HuH-7 (cell line): Measurements from ENCODE around the gene RASSF1.
A peak's percentile ranks its signal among the peaks of the same experiment; 100 is the strongest.

Source experiments
- DNase-seq: peaks from one replicate; pipeline ENCODE4 v3.0.0; 2011; ENCODE audit warnings: low spot score

Gene RASSF1

GRCh38 chr3:50365842-50366220 is 25.2 kb upstream of the RASSF1 start:
- no peak for DNase-seq

- peak; percentile 85 for DNase-seq
Observed at GRCh38 chr3:50365080-50365841, 24.6 kb upstream of the RASSF1 start.

GRCh38 chr3:50364573-50365079 is 24.0 kb upstream of the RASSF1 start:
- no peak for DNase-seq

GRCh38 chr3:50359760-50360110 is 19.1 kb upstream of the RASSF1 start:
- DNase-seq: no peak

GRCh38 chr3:50358911-50359759 is 18.5 kb upstream of the RASSF1 start, which contains the start of gene TMEM115:
TMEM115 (minus strand) TSS chr3:50359521; CDS start chr3:50359063, 458 bp downstream.
- DNase-seq: peak; percentile 98

- no peak for DNase-seq
Observed at GRCh38 chr3:50358355-50358910, 17.8 kb upstream of the RASSF1 start.

- no peak for DNase-seq
Observed at GRCh38 chr3:50357481-50357880, 16.8 kb upstream of the RASSF1 start.

GRCh38 chr3:50356553-50356952 is 15.9 kb upstream of the RASSF1 start:
- no peak for DNase-seq

GRCh38 chr3:50355829-50356552 is 15.4 kb upstream of the RASSF1 start:
- no peak for DNase-seq

- no peak for DNase-seq
Observed at GRCh38 chr3:50354850-50355249, 14.2 kb upstream of the RASSF1 start.

- no peak for DNase-seq
Observed at GRCh38 chr3:50354186-50354764, 13.6 kb upstream of the RASSF1 start.

GRCh38 chr3:50353245-50354004 is 12.8 kb upstream of the RASSF1 start:
- no peak for DNase-seq

GRCh38 chr3:50352781-50353180 is 12.1 kb upstream of the RASSF1 start:
- DNase-seq: no peak

GRCh38 chr3:50351323-50351697 is 10.7 kb upstream of the RASSF1 start:
- no peak for DNase-seq

GRCh38 chr3:50350527-50351322 is 10.1 kb upstream of the RASSF1 start, which contains the start of the genes CYB561D2 and NPRL2:
CYB561D2 (plus strand) TSS chr3:50350862; CDS start chr3:50351434, 572 bp downstream.
NPRL2 (minus strand) TSS chr3:50350775; CDS start chr3:50350652, 123 bp downstream.
- DNase-seq: peak; percentile 99

- no peak for DNase-seq
Observed at GRCh38 chr3:50350213-50350526, 9.5 kb upstream of the RASSF1 start.

GRCh38 chr3:50347187-50347813 is 6.7 kb upstream of the RASSF1 start:
- DNase-seq: peak; percentile 76

GRCh38 chr3:50345586-50346234 is 5.1 kb upstream of the RASSF1 start, which contains the start of gene ZMYND10:
ZMYND10 (minus strand) TSS chr3:50345732; CDS start chr3:50345579, 153 bp downstream.
- no peak for DNase-seq

- DNase-seq: no peak
Observed at GRCh38 chr3:50345008-50345407, 4.4 kb upstream of the RASSF1 start.
